Subcutaneous adipose tissue (tissue), 4 donors: ENCODE measurements around the gene EHMT1. TPM values are rescaled to one million over a fixed set of nuclear protein-coding genes. Genes with fewer than 3 reads are reported as not detected.

Experiments used
- total RNA-seq, 4 donors: library from RNA; depleted of rRNA; stranded (reverse); fragments of >200 nt; gene quantifications; one replicate each; pipeline ENCODE4 v1.1.0, GENCODE V29; 2016
- TF ChIP-seq, protein P1 (sequence below): fragments of 450-650 bp; IDR thresholded peaks from one replicate; pipeline ENCODE4 v1.5.1; 2016; ENCODE audit warnings: low read depth, mild to moderate bottlenecking, control low read depth, antibody characterized with exemption, moderate library complexity

Gene EHMT1
- total RNA-seq, 4 donors from 2014 or later: 53.2 to 168 (median 65.9) TPM

DNA sequence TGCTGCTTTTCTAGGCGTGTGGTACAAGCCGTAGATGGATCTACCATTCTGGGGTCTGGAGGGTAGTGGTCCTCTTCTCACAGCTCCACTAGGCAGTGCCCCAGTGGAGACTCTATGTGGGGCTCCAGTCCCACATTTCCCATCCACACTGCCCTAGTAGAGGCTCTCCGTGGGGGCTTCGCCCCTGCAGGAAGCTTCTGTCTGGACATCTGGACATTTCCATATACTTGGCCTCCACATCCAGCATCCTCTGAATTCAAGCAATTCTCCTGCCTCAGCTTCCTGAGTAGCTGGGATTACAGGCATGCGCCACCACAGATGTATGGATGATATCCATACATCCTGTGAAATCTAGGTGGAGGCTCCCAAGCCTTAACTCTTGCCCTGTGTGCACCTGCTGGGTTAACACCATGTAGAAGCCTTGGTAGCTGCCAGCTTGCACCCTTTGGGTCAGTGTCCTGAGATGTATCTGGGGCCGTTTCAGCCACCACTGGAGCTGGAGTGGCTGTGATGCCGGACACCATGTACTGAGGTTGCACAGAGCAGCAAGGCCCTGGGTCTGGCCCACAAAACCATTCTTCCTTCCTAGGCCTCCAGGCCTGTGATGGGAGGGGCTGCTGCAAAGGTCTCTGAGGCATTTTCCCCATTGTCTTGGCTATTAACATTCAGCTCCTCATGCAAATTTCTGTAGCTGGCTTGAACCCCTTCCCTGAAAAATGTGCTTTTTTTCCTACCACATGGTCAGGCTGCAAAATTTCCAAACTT, 84.0 kb downstream of the EHMT1 start:
- TF ChIP-seq, protein P1, sequence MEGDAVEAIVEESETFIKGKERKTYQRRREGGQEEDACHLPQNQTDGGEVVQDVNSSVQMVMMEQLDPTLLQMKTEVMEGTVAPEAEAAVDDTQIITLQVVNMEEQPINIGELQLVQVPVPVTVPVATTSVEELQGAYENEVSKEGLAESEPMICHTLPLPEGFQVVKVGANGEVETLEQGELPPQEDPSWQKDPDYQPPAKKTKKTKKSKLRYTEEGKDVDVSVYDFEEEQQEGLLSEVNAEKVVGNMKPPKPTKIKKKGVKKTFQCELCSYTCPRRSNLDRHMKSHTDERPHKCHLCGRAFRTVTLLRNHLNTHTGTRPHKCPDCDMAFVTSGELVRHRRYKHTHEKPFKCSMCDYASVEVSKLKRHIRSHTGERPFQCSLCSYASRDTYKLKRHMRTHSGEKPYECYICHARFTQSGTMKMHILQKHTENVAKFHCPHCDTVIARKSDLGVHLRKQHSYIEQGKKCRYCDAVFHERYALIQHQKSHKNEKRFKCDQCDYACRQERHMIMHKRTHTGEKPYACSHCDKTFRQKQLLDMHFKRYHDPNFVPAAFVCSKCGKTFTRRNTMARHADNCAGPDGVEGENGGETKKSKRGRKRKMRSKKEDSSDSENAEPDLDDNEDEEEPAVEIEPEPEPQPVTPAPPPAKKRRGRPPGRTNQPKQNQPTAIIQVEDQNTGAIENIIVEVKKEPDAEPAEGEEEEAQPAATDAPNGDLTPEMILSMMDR: no peak

GRCh38 chr9:137703842-137704508, 85.2 kb downstream of the EHMT1 start:
- TF ChIP-seq, protein P1: no peak

GRCh38 chr9:137705443-137705863, 86.6 kb downstream of the EHMT1 start:
- TF ChIP-seq, protein P1: no peak

DNA sequence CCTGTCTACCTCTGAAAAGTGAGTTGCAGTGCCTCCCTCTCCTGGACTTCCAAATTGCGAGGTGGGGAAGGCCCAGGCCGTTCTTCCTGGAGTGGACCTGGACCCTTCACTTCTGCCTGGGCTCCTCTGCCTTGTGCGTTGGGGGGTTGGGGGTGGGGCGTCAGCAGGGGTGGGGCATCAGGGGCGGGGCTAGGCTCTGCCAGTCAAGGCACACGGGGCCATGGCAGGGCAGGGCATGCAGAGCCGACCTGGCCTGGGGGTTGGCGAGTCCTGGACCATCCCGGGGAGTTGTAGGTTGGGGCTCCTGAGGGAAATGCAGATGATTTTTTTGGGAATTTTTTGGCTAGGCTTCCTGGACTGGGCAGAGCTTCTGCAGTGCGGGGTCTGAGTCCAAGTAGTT, 87.1 kb downstream of the EHMT1 start:
- TF ChIP-seq, protein P1: no peak

DNA sequence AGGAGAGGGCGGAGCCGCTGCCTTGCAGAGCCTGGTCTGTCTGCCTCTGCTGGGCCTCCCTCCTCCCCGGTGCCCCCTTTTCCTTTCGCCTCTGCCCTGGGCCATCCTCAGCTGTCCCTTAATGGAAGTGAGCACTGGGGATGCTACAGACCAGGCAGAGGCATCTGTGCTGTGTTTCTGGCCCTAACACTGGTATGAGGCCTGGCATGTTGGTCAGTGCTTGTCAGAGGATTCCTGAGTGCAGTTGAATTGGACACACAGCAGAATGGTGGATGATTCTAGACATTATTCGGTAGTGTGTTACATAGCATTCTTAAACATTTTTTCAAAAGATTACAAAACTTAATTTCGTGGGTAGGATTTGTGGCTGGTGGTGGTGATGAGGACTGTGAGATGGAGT, 88.6 kb downstream of the EHMT1 start:
- TF ChIP-seq, protein P1: no peak

- TF ChIP-seq, protein P1: no peak
Observed at GRCh38 chr9:137708590-137709284, 89.9 kb downstream of the EHMT1 start.
